Measurements from ENCODE around the gene PLEKHA6.
"Not testable (repeated sequence)": the region's sequence is repeated elsewhere in the genome, so short reads cannot be mapped to it uniquely, and the experiment has no call there.

The PLEKHA6 gene

DNA sequence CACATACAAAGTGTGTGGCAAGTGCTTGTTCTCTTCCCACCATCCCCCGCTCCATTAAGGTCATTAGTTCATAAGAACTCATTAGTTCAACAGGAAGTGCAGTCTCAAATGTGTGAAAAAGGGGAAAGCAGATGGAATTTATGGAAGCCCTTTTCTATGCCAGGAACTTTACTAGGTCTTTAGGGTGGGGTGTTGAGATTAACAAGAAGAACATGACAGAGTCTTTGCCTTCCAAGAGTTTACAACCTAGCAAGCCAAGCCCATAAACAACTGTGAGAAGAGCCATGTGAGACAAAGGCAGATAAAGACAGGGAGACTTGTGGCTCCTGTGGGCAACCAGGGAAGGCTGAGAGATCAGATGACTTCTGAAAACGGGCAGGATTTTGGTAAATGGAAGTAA is 21.4 kb downstream of the PLEKHA6 start:
- no peak for DNase-seq (ENCODE audit: low read depth, low spot score)

GRCh38 chr1:204337583-204337982 is 22.1 kb downstream of the PLEKHA6 start:
- DNase-seq (ENCODE audit: low read depth, low spot score) = no peak

DNA sequence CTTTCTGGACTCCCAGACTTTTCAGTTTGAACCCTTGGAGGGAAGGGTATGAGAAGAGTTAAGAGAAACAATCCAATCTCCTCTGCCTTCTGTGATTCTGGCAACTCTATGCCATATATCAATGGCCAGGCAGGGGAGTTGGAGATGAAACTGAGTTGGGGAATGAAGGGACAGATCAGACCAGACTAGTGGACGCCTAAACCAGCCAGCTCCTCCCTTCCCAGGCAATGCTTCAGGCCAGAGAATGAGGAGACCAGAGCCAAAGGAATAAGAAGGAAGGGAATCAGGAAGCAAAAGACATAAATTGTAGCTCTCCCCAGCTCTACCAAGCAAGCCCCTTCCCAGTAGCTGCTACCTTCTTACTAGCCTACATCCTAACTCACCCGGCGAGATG is 22.7 kb downstream of the PLEKHA6 start:
- no peak for DNase-seq (ENCODE audit: low read depth, low spot score)

DNA sequence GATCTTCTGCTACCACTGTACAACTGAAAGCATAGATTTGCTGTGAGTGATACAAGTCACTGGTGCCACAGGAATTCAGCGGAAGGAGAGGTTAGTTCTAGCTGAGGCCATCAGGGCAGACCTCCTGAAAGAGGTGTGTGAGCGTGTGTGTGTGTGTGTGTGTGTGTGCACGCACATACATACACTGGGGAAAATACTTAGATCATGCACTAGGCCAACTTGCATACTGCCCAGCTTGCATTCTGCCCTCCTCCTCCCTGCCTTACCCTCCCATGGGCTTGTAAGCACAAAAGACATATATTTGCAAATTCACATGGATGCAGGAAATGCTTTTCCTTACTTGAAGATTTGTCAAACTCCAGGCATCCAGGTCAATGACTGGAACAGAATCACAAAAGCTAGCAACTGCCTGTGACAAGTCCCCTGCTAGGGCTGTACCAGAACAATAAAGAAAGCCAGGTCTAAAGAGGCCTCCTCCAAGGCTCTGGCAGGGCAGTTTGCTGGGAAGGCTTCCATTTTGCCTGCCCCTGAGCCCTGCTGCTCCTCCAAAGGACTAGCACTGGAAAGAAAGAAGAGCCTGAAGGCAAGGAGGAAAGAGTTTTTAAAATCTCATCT is 23.2 kb downstream of the PLEKHA6 start:
- DNase-seq (ENCODE audit: low read depth, low spot score) = no peak

- DNase-seq (ENCODE audit: low read depth, low spot score) = no peak
Observed at GRCh38 chr1:204335533-204335932, 24.2 kb downstream of the PLEKHA6 start.

- no peak for DNase-seq (ENCODE audit: low read depth, low spot score)
Observed at GRCh38 chr1:204335085-204335484, 24.6 kb downstream of the PLEKHA6 start.

- DNase-seq (ENCODE audit: low read depth, low spot score) = no peak
Observed at GRCh38 chr1:204334455-204334854, 25.3 kb downstream of the PLEKHA6 start.

DNA sequence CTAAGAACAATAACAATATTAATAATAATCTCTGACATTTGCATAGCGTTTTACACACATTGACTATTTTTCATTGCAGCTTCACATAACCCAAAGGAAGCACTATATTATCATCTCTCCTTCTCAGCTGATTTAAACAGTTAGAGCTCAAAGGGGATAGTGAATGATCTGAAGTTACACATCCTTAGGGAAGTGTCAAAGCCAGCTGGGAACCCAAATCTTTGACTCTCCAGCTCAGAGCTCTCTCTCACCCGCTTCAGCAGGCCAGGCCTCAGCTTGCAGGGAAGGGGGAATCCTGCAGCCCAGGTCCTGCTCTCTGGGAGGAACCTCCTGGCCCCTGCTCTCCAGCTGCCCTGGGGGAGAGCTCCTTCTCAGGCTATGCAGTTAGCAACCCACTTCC is 26.3 kb downstream of the PLEKHA6 start:
- no peak for DNase-seq (ENCODE audit: low read depth, low spot score)

DNA sequence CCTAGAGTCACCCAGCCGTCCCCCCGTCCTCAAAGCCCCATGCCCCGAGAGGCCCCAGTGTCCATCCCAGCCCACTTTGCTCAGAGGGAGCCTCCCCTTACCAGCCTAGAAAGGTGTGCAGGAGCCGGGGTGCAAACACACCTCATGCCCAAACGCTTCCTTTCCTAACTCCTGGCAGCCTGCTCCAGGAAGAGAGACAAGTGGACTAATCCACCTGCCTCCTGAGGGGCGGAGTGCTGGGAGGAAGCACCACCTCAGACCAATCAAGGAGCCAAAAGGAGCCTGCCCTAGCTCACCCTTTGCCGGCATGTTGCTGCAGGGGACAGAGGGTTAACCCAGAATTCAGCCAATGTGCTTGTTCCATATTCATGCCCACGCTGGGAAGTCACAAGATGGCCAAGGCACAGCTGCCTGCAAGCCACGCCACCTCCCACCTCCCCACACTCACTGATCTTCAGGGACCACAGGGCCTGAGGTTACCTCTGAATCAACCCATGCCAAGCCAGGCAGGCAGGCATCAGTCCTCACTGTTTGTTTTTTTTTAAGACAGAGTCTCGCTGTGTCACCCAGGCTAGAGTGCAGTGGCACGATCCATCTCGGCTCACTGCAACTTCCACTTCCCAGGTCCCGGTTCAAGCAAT is 27.8 kb downstream of the PLEKHA6 start:
- DNase-seq (ENCODE audit: low read depth, low spot score) = no peak

GRCh38 chr1:204331275-204331674 is 28.5 kb downstream of the PLEKHA6 start:
- no peak for DNase-seq (ENCODE audit: low read depth, low spot score)

GRCh38 chr1:204327870-204328269 is 31.9 kb downstream of the PLEKHA6 start:
- DNase-seq (ENCODE audit: low read depth, low spot score) = not testable (repeated sequence)

- no peak for DNase-seq (ENCODE audit: low read depth, low spot score)
Observed at GRCh38 chr1:204327359-204327758, 32.4 kb downstream of the PLEKHA6 start.

DNA sequence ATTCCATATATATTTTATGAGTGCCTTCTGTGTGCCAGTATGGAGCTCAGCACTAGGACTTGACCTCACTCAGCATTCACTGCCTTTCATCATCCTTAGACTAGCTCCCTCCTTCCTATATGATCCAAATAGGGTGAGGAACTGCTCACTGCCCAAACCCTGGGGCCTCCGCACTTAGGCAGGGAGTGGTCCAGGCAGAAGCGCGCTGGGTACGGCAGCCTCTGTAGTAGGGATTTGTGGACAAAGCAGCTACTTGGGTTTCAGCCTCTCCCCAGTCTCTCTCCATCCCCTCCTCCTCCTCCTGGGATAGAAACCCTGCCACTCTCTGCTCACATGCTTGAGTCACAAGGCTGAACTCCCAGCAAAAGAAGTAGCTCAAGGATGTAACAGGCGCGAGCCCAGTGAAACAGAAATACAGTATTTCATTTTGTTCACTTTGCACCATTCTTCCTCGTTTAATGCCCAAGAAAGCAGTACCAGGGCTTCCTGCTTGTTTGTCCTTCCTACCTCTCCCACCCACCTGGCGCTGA is 32.9 kb downstream of the PLEKHA6 start:
- DNase-seq (ENCODE audit: low read depth, low spot score) = no peak

GRCh38 chr1:204325944-204326343 is 33.8 kb downstream of the PLEKHA6 start:
- no peak for DNase-seq (ENCODE audit: low read depth, low spot score)

DNA sequence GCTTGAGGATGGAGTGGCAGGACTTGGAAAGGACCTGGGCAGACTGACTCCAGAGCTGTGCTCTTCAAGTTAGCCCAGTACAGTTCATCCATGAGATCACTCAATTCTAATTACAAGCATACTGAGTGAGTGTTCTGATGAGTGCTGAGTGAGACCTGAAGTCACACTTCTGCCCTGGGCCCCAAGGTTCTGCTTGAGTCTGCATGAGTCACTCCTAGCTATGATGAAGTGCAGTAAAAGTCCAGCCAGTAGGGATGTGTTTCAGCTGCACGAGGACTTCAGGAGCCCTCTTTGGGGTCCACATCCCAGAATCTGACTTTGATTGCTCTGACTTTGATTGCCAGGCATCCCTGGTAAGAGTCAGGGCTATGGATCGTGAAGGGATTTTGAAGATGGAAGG is 35.8 kb downstream of the PLEKHA6 start:
- DNase-seq (ENCODE audit: low read depth, low spot score) = no peak

- no peak for DNase-seq (ENCODE audit: low read depth, low spot score)
Observed at GRCh38 chr1:204322339-204322868, 37.3 kb downstream of the PLEKHA6 start.

DNA sequence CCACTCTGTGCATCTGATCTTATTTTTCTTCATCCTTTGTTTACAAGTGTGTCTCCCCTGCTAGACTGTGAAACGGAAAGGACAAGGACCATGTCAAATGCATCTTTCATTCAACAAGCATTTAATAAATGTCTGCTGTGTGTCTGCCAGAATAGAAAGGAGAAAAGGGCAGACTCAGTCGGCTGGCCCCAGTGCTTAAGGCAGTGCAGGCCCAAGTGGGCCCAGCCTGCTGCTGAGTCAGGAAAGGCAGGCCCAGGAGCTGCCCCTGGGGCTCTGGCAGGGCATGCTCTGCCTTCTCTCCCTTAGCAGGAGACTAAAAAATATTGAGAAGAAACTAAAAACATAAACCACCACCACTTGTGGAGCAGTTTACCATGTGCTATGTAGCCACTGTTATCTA is 38.1 kb downstream of the PLEKHA6 start:
- no peak for DNase-seq (ENCODE audit: low read depth, low spot score)

DNA sequence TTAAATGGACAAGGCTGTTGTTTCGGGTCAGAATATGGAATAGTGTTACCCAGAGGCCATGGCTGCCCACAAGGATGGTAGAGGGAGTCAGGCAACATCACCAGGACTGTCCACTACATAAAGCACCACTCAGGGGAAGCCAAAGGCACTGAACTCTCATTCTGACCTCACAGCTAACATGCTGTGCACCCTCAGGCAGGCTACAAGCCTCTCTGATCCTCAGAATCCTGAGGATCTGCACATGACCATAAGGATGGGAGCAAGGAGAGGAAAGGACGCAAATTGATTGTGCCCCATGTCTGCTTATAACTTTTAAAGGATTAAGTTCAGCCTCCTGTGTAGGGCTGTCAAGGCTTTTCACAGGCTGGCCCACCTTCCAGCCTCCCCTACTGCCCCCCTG is 38.7 kb downstream of the PLEKHA6 start:
- DNase-seq (ENCODE audit: low read depth, low spot score) = no peak

GRCh38 chr1:204320382-204320804 is 39.3 kb downstream of the PLEKHA6 start:
- DNase-seq (ENCODE audit: low read depth, low spot score) = no peak

DNA sequence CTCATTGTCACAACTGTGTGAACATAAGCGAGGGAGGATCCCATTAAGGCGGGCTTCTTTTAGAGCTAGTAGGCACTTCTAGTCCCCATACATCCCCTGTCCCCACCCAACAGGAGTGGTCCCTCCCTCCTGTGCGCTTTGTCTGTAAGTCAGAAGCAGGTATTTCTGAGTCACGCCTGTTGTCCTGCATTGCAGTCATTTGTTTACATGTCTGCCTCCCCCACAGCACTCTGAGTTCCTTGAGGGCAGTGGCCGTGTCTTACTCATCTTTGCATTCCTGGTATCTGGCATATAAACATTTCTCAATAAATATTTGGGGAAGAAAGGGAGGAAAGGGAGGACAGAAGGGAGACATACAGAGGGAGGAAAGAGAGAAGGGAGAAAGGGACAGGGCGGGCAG is 40.3 kb downstream of the PLEKHA6 start:
- DNase-seq (ENCODE audit: low read depth, low spot score) = no peak

GRCh38 chr1:204319027-204319426 is 40.7 kb downstream of the PLEKHA6 start:
- no peak for DNase-seq (ENCODE audit: low read depth, low spot score)

- no peak for DNase-seq (ENCODE audit: low read depth, low spot score)
Observed at GRCh38 chr1:204318324-204318723, 41.4 kb downstream of the PLEKHA6 start.

GRCh38 chr1:204317170-204317569 is 42.6 kb downstream of the PLEKHA6 start:
- DNase-seq (ENCODE audit: low read depth, low spot score) = no peak

Measured in activated naive CD8-positive, alpha-beta T cell treated with anti-CD3 and anti-CD28 coated beads, Interleukin-2, amount 50 U/mL, for 16 hours (primary cell).